Naive B cell (primary cell): ENCODE results near the gene ILRUN. TPM values are rescaled to one million over a fixed set of nuclear protein-coding genes. Genes with fewer than 3 reads are reported as not detected.
A peak's percentile ranks its signal among the peaks of the same experiment; 100 is the strongest.
"Not testable (repeated sequence)": the region's sequence is repeated elsewhere in the genome, so short reads cannot be mapped to it uniquely, and the experiment has no call there.

ENCODE experiments used
- ATAC-seq, 2 donors: fragments of 150-1000 bp; cut with Tn5 transposase; 2 replicates each; pipeline ENCODE4 v1.10.0; 2021; ENCODE audit warnings: low read depth in 2 of 2, mild to moderate bottlenecking in 2 of 2, moderate library complexity in 2 of 2
- DNase-seq: peaks from one replicate; pipeline ENCODE4 v3.0.0; 2022
- H3K27ac Mint-ChIP-seq, 6 donors: one replicate each; pipeline ENCODE4 v1.8.0; 2020 to 2022; ENCODE audit warnings: mild to moderate bottlenecking in 6 of 6, mixed read lengths in 6 of 6, moderate library complexity in 5 of 6, inconsistent platforms in 2 of 6
- H3K27me3 Mint-ChIP-seq, 3 donors: one replicate each; pipeline ENCODE4 v1.8.0; 2021 to 2022; ENCODE audit warnings: mixed read lengths in 3 of 3, mild to moderate bottlenecking in 1 of 3
- H3K36me3 Mint-ChIP-seq, 2 donors: one replicate each; pipeline ENCODE4 v1.8.0; 2020 to 2022; ENCODE audit warnings: mixed read lengths in 2 of 2, inconsistent platforms in 1 of 2, mild to moderate bottlenecking in 1 of 2
- H3K4me1 Mint-ChIP-seq, 3 donors: one replicate each; pipeline ENCODE4 v1.8.0; 2020 to 2022; ENCODE audit warnings: mixed read lengths in 3 of 3, inconsistent platforms in 1 of 3, mild to moderate bottlenecking in 1 of 3, moderate library complexity in 1 of 3
- H3K4me3 Mint-ChIP-seq, 8 donors: one replicate each; pipeline ENCODE4 v1.8.0; 2020 to 2022; ENCODE audit warnings: mild to moderate bottlenecking in 8 of 8, mixed read lengths in 8 of 8, moderate library complexity in 8 of 8, inconsistent platforms in 2 of 8
- H3K9me3 Mint-ChIP-seq, 7 donors: one replicate each; pipeline ENCODE4 v1.8.0; 2020 to 2022; ENCODE audit warnings: mixed read lengths in 7 of 7, mild to moderate bottlenecking in 5 of 7, inconsistent platforms in 2 of 7, moderate library complexity in 1 of 7
- polyA plus RNA-seq, 6 donors: library from polyadenylated mRNA; unstranded; fragments of 300-500 nt; fragmentation: Illumina TruSeq; gene quantifications; one replicate each; pipeline ENCODE4 v1.2.3, GENCODE V29; 2021; ENCODE audit warnings: low read depth in 6 of 6

The ILRUN gene
- polyA plus RNA-seq, 6 donors from 2014 or later: 23.8 to 33.2 (median 27.3) TPM

DNA sequence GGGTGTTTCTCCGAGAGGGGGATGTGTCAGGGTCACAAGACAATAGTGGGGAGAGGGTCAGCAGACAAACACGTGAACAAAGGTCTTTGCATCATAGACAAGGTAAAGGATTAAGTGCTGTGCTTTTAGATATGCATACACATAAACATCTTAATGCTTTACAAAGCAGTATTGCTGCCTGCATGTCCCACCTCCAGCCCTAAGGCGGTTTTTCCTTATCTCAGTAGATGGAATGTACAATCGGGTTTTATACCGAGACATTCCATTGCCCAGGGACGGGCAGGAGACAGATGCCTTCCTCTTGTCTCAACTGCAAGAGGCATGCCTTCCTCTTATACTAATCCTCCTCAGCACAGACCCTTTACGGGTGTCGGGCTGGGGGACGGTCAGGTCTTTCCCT, 23.1 kb upstream of the ILRUN start:
- ATAC-seq, H3K9me3 Mint-ChIP-seq, DNase-seq, H3K4me3 Mint-ChIP-seq, H3K27ac Mint-ChIP-seq, H3K4me1 Mint-ChIP-seq, H3K36me3 Mint-ChIP-seq, H3K27me3 Mint-ChIP-seq: not testable (repeated sequence)

DNA sequence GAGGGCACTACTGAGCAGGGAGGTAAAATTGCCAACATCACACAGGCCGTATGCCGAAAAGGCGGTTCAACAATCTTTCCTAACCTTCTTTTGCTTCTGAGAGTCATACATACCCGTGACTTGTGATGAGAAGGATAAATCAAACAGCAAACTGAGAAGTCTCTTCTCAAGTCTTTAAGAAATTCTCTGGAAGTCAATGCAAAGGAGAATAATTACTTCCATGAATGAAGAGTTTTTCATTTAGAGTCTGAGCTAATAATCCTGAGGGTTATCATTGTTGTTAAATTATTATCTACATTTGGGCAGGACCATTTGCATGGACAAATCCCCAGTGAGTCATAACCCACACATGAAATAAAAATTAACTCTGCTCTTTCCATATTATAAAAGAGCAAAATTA, 22.4 kb upstream of the ILRUN start:
- H3K36me3 Mint-ChIP-seq: no peaks in the 10 kb centered on the region
- DNase-seq (no peak), ATAC-seq (no peak)
- no peak overlapping the region for H3K4me3 Mint-ChIP-seq
- no peaks in the 10 kb centered on the region for H3K4me1 Mint-ChIP-seq
- H3K9me3 Mint-ChIP-seq: no peaks in the 10 kb centered on the region
- H3K27me3 Mint-ChIP-seq: no peaks in the 10 kb centered on the region
- no peak overlapping the region for H3K27ac Mint-ChIP-seq

DNA sequence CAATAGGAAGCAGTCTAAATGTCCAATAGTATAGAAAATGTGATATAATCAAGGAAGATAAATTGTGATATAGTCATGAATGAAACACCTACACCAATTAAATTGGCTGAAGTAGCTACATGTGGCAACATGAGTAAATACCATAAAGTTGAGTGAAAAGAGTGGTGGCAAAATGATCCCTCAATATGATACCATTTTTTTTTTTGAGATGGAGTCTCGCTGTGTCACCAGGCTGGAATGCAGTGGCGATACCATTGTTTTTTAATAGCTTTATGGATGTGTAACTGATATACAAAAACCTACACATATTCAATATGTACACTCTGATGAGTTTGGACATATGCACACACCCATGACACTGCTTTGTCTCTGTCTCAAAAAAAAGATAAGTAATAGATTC, 20.9 kb upstream of the ILRUN start:
- ATAC-seq (no peak), DNase-seq (no peak)
- no peaks in the 10 kb centered on the region for H3K4me1 Mint-ChIP-seq
- H3K4me3 Mint-ChIP-seq: no peak overlapping the region
- H3K36me3 Mint-ChIP-seq: no peaks in the 10 kb centered on the region
- no peaks in the 10 kb centered on the region for H3K9me3 Mint-ChIP-seq
- H3K27ac Mint-ChIP-seq: no peak overlapping the region
- H3K27me3 Mint-ChIP-seq: no peaks in the 10 kb centered on the region

DNA sequence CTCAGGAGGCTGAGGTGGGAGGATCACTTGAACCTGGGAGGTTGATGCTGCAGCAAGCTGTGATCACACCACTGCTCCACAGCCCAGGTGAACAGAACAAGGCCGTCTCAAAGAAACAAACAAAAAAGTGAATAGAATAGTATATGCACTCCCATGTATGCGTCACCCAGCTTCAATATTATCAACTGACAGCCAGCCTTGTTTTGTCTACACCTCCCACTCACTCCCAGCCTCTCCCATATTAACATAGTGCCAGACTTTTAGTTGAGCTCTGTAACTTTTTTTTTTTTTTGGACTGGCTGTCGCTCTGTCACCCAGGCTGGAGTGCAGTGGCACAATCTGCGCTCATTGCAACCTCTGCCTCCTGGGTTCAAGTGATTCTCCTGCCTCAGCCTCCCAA, 18.1 kb upstream of the ILRUN start:
- no peaks in the 10 kb centered on the region for H3K4me1 Mint-ChIP-seq
- no peak for ATAC-seq
- no peaks in the 10 kb centered on the region for H3K36me3 Mint-ChIP-seq
- H3K27me3 Mint-ChIP-seq: no peaks in the 10 kb centered on the region
- DNase-seq: no peak
- H3K4me3 Mint-ChIP-seq: no peak overlapping the region
- no peak overlapping the region for H3K27ac Mint-ChIP-seq
- no peaks in the 10 kb centered on the region for H3K9me3 Mint-ChIP-seq

DNA sequence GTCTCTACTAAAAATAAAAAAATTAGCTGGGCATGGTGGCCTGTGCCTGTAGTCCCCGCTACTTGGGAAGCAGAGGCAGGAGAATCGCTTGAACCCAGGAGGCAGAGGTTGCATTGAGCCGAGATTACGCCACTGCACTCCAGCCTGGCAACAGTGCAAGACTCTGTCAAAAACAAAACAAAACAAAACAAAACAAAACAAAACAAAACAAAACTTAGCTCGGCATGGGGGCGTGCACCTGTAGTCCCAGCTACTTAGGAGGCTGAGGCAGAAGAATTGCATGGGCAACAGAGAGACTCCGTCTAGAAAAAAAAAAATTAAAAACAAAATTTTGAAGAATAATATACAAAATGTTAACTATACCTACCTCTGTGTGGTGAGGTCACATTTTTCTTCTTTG, 16.3 kb upstream of the ILRUN start:
- H3K27me3 Mint-ChIP-seq, H3K4me1 Mint-ChIP-seq, H3K9me3 Mint-ChIP-seq, H3K27ac Mint-ChIP-seq, DNase-seq, H3K36me3 Mint-ChIP-seq, ATAC-seq, H3K4me3 Mint-ChIP-seq: not testable (repeated sequence)

DNA sequence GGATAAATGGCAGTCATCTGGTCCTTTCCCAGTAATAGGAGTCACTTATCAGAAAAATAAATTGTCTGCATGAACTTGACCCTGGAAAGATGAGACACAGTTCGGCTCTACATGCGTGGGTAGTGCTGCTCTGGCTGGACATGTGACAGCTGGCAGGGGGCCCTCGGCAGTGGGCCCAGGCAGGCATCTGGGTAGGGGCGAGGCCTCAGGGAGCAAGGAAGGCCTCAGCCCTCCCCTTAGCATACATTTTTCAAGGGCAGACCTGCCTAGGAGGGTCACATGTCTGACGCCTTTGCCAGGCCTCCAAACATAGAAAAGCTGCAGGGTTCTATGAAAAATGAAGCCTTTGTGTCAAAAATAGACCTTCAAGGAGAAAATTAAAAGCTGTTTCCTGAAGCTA, 12.8 kb upstream of the ILRUN start:
- Mint-ChIP-seq H3K27ac (no peak overlapping the region), H3K4me3 (no peak overlapping the region), H3K27me3 (no peaks in the 10 kb centered on the region), H3K36me3 (no peaks in the 10 kb centered on the region), H3K4me1 (peaks cover 0 to 3% (median 0%) of the 10 kb centered on the region in 3 donors), H3K9me3 (no peaks in the 10 kb centered on the region)
- DNase-seq (no peak), ATAC-seq (no peak)

DNA sequence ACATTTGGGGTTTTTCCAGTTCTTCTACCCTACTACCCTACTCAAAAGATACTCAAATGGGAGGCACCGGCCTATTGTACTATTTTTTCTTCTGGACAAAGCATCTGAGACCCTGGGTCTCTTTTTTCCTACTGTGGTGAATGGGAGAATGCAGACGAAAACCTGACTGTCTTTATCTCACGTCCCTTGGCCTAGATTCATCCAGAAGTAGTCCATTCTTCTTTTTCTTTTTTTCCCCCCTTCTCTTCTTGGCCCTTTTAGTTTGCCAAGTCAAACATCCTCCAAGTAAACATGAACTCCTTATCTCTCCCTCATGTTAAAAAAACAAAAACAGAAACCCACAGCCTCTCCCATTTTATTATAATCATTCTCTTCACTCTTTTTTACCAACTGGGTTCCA, 8.7 kb upstream of the ILRUN start:
- DNase-seq (no peak), ATAC-seq (no peak)
- Mint-ChIP-seq H3K36me3 (no peaks in the 10 kb centered on the region), H3K27ac (peak overlapping the region in 2 of 6 donors; percentile 15 to 54), H3K4me1 (peaks cover 0 to 3% (median 0%) of the 10 kb centered on the region in 3 donors), H3K4me3 (no peak overlapping the region), H3K9me3 (no peaks in the 10 kb centered on the region), H3K27me3 (no peaks in the 10 kb centered on the region)

DNA sequence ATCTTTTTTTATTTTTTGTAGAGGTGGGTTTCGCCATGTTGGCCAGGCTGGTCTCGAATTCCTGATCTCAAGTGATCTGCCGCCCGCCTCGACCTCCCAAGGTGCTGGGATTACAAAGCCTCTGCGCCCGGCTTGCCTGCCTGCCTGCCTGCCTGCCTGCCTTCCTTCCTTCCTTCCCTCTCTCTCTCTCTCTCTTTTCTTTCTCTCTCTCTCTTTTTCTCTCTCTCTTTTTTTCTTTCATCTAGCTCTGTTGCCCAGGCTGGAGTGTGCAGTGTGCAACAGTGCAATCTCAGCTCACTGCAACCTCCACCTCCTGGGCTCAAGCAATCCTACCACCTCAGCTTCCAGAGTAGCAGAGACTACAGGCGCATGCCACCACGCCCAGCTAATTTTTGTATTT, 4.6 kb upstream of the ILRUN start:
- H3K9me3 Mint-ChIP-seq: no peaks in the 10 kb centered on the region
- H3K27ac Mint-ChIP-seq: peak overlapping the region in 4 of 6 donors; percentile 19 to 96 (median 64)
- H3K4me1 Mint-ChIP-seq: peaks cover under 1 to 11% (median 10%) of the 10 kb centered on the region in 3 donors
- no peaks in the 10 kb centered on the region for H3K36me3 Mint-ChIP-seq
- H3K27me3 Mint-ChIP-seq: no peaks in the 10 kb centered on the region
- DNase-seq (no peak), ATAC-seq (no peak)
- H3K4me3 Mint-ChIP-seq: peak overlapping the region in 1 of 8 donors; percentile 57

DNA sequence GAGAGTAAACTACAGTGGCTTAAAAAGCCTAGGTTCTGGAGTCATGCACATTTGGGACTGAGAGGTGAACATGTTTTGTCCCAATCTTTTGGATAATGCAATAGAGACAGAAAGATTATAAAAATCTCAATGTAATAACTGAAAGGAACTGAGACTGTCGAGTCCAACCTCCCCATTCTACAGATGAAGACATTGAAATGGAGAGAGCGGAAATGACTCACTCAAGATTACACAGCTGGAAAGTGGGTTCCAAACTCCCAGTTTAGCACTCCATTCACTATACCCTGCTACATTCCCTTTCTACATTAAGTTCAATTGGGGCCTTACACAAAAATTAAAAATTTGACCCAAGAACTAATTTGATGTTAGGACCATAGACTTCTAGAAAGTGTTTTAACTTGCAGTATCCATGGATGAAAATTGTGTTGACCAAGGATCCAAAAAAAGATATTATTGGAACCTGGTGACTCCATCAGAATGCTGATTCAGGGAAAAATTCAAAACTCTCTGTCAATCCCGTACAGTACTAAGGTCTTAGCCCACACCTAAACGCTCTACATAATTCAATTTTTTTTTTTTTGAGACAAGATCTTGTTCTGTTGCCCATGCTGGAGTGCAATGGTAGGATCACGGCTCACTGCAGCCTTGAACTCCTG, 1.5 kb upstream of the ILRUN start:
- no peaks in the 10 kb centered on the region for H3K36me3 Mint-ChIP-seq
- no peaks in the 10 kb centered on the region for H3K9me3 Mint-ChIP-seq
- DNase-seq: no peak
- H3K27ac Mint-ChIP-seq: peak overlapping the region; percentile 98 to 100 (median 100)
- ATAC-seq: no peak
- H3K4me1 Mint-ChIP-seq: peaks cover 32 to 37% (median 36%) of the 10 kb centered on the region in 3 donors
- H3K4me3 Mint-ChIP-seq: peak overlapping the region; percentile 80 to 100 (median 96)
- H3K27me3 Mint-ChIP-seq: no peaks in the 10 kb centered on the region

DNA sequence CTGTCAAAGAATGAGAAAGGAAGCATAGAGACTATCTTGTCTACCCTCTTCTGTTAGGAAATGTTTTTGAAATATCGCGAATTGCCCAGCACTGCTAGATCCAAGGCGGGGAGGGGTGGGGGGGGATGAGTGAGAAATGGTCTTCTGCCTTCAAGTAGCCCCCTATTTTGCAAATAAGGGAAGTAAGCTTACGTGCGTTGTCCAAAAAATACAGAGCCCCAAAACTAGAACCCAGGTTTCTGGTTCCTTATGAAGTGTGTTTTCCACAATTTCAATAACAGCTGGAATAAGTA, 923 bp upstream of the ILRUN start:
- DNase-seq (no peak), ATAC-seq (peak in 1 of 2 donors; percentile 10)
- Mint-ChIP-seq H3K27ac (peak overlapping the region; percentile 98 to 100 (median 100)), H3K4me3 (peak overlapping the region; percentile 86 to 100 (median 96)), H3K27me3 (no peaks in the 10 kb centered on the region), H3K4me1 (peaks cover 32 to 41% (median 39%) of the 10 kb centered on the region in 3 donors), H3K9me3 (no peaks in the 10 kb centered on the region), H3K36me3 (no peaks in the 10 kb centered on the region)

DNA sequence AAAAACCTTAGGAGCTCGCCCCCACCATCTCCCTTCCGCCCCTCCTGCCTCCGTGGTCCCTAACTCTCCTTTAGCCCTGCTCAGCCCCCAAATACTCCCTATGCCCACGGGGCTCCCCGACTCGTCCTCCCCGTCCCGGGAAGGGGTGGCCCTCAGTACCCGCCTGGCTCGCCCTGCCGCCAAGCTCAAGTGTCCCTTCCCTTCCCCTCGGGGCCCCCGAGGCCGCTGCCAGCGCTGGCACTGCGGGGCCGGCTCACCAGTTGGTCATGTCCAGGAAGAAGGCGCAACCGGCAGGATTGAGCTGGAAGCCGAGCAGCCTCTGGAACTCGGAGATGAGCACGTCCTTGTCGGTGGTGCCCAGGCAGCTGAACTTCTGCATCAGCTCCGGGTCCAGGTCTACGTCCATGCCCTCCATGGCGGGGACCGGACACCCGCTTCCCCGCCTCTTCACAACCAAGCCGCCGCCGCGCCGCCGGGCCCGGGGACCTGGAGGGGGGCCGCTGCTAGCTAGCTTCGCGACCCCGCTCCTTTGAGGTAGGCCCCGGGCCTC, 303 bp downstream of the ILRUN start:
- no peaks in the 10 kb centered on the region for H3K27me3 Mint-ChIP-seq
- H3K4me3 Mint-ChIP-seq: peak overlapping the region; percentile 86 to 99 (median 96)
- H3K9me3 Mint-ChIP-seq: no peaks in the 10 kb centered on the region
- H3K27ac Mint-ChIP-seq: peak overlapping the region; percentile 95 to 100 (median 98)
- H3K4me1 Mint-ChIP-seq: peaks cover 35 to 50% (median 42%) of the 10 kb centered on the region in 3 donors
- ATAC-seq (peak; percentile 35 to 44), DNase-seq (no peak)
- no peaks in the 10 kb centered on the region for H3K36me3 Mint-ChIP-seq

DNA sequence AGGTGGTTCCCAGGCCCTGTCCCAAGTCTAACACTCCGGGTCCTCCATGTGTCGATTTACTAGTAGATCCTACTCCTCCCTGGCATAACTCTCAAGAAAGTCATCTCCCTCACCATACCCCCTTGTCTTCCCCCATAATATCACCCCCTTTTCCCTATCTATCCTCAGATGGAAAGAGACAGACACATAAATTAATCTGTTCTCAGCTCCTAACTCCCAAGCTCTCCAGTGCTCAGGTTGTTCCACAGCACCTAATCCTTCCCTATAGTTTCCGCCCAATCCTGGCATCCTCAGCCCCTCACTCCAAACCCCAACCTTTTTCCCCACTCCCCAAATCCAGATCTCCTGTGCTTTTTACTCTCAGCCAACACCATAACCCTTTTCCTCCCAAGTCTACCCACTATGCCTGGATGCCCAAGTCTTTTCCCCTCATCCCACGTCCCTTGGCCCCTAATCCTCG, 808 bp downstream of the ILRUN start:
- ATAC-seq (no peak), DNase-seq (no peak)
- peak overlapping the region; percentile 86 to 99 (median 96) for H3K4me3 Mint-ChIP-seq
- no peaks in the 10 kb centered on the region for H3K27me3 Mint-ChIP-seq
- H3K27ac Mint-ChIP-seq: peak overlapping the region; percentile 94 to 100 (median 98)
- no peaks in the 10 kb centered on the region for H3K9me3 Mint-ChIP-seq
- H3K36me3 Mint-ChIP-seq: no peaks in the 10 kb centered on the region
- peaks cover 39 to 55% (median 45%) of the 10 kb centered on the region in 3 donors for H3K4me1 Mint-ChIP-seq

DNA sequence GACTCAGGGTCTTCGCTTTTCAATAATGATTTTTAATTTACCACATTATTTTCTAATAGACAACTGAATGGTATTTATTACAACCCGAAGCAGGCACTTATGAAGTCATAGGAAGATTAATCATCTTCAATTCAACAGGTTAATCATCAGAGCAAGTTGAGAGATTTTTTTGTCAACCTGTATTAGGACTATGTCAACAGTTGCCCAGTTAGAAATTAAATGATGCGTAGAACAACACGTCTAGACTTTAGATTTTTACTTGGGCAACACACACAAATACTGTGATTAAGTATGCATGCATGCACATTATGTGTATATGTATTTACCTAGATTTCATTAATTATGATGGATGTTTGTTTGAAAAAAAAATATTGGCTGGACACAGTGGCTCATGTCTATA, 4.3 kb downstream of the ILRUN start:
- H3K27ac Mint-ChIP-seq: peak overlapping the region in 3 of 6 donors; percentile 16 to 77 (median 26)
- H3K4me1 Mint-ChIP-seq: peaks cover 48 to 79% (median 52%) of the 10 kb centered on the region in 3 donors
- H3K4me3 Mint-ChIP-seq: peak overlapping the region in 1 of 8 donors; percentile 5
- H3K27me3 Mint-ChIP-seq: no peaks in the 10 kb centered on the region
- DNase-seq (no peak), ATAC-seq (no peak)
- peaks cover 0 to 4% of the 10 kb centered on the region in 2 donors for H3K36me3 Mint-ChIP-seq
- no peaks in the 10 kb centered on the region for H3K9me3 Mint-ChIP-seq

DNA sequence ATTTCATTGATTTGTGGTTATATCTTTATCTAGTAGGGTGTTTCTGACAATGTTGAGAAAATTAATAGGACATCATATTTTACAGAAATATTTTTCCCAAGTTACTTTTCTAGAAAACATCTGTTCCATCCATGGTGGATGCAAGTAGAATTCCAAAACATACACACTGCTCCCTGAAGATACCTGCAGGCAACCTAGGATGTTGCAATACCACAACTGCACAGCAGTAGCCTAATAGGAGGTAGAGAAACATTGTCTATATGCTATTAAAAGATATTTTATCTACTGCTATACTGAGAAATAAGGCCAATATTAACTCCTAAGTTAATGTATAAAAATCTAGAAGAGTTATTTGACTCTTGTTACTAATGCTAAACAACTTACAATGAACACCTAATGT, 6.8 kb downstream of the ILRUN start:
- Mint-ChIP-seq H3K36me3 (peaks cover 0 to 4% of the 10 kb centered on the region in 2 donors), H3K4me3 (no peak overlapping the region), H3K27ac (peak overlapping the region; percentile 49 to 86 (median 70)), H3K9me3 (no peaks in the 10 kb centered on the region), H3K27me3 (no peaks in the 10 kb centered on the region), H3K4me1 (peaks cover 39 to 72% (median 50%) of the 10 kb centered on the region in 3 donors)
- DNase-seq (no peak), ATAC-seq (no peak)
